HT-29 (cell line): ENCODE results near the gene STON2. TPM values are rescaled to one million over a fixed set of nuclear protein-coding genes. Genes with fewer than 3 reads are reported as not detected.
"Not testable (repeated sequence)": the region's sequence is repeated elsewhere in the genome, so short reads cannot be mapped to it uniquely, and the experiment has no call there.

Experiments used
- DNase-seq: peaks from one replicate; pipeline ENCODE4 v3.0.0-alpha.2; 2015; ENCODE audit warnings: low spot score
- total RNA-seq: library from RNA; depleted of rRNA; stranded (reverse); fragments of >200 nt; shearing (Covaris generic); gene quantifications from 2 replicates; pipeline ENCODE4 v1.2.3, GENCODE V29; 2014

The STON2 gene
- total RNA-seq, 1 experiment from 2014 or later: 1.6 TPM

- DNase-seq: no peak
Observed at GRCh38 chr14:81269979-81270375, 130.1 kb downstream of the STON2 start.

- peak; percentile 74 for DNase-seq
Observed at GRCh38 chr14:81269100-81269978, 130.8 kb downstream of the STON2 start.

GRCh38 chr14:81268016-81268416 is 132.1 kb downstream of the STON2 start:
- DNase-seq: no peak

GRCh38 chr14:81265636-81266169 is 134.4 kb downstream of the STON2 start:
- DNase-seq: no peak

GRCh38 chr14:81264671-81265070 is 135.5 kb downstream of the STON2 start:
- DNase-seq: no peak

GRCh38 chr14:81263777-81264410 is 136.2 kb downstream of the STON2 start:
- no peak for DNase-seq

- no peak for DNase-seq
Observed at GRCh38 chr14:81261176-81261575, 138.9 kb downstream of the STON2 start.

GRCh38 chr14:81260732-81261131 is 139.4 kb downstream of the STON2 start:
- no peak for DNase-seq

- DNase-seq: no peak
Observed at GRCh38 chr14:81256289-81256960, 143.7 kb downstream of the STON2 start.

- DNase-seq: peak; percentile 5
Observed at GRCh38 chr14:81252278-81252677, 147.8 kb downstream of the STON2 start.

GRCh38 chr14:81247271-81247766 is 152.8 kb downstream of the STON2 start:
- no peak for DNase-seq

- DNase-seq: no peak
Observed at GRCh38 chr14:81246461-81247270, 153.5 kb downstream of the STON2 start.

GRCh38 chr14:81245771-81246170 is 154.4 kb downstream of the STON2 start:
- no peak for DNase-seq

GRCh38 chr14:81244431-81244830 is 155.7 kb downstream of the STON2 start:
- not testable (repeated sequence) for DNase-seq

- DNase-seq: no peak
Observed at GRCh38 chr14:81243499-81243898, 156.6 kb downstream of the STON2 start.

- DNase-seq: not testable (repeated sequence)
Observed at GRCh38 chr14:81236849-81237248, 163.3 kb downstream of the STON2 start.

GRCh38 chr14:81236138-81236537 is 164.0 kb downstream of the STON2 start:
- DNase-seq: no peak

GRCh38 chr14:81235096-81235495 is 165.0 kb downstream of the STON2 start:
- no peak for DNase-seq

- DNase-seq: no peak
Observed at GRCh38 chr14:81234278-81234677, 165.8 kb downstream of the STON2 start.

GRCh38 chr14:81233615-81234014 is 166.5 kb downstream of the STON2 start:
- DNase-seq: no peak

- DNase-seq: no peak
Observed at GRCh38 chr14:81231540-81231939, 168.6 kb downstream of the STON2 start.
